GM12878 (cell line): Measurements from ENCODE around the gene TMPRSS9. TPM values are rescaled to one million over a fixed set of nuclear protein-coding genes. Genes with fewer than 3 reads are reported as not detected.

Source experiments
- ATAC-seq: fragments of 200-7000 bp; cut with Tn5 transposase; 3 replicates; pipeline ENCODE4 v1.9.1; 2020; ENCODE audit warnings: mild to moderate bottlenecking, moderate library complexity
- BruUV-seq: library from RNA; stranded (reverse); fragments of 400-500 nt; replicated peaks from 2 replicates; lab custom pipeline; 2021; lab: Mats Ljungman, UMichigan
- CTCF ChIA-PET: fragments of 300-600 bp; sonication (Branson Sonifier 250); formaldehyde crosslinking; extraction: SDS; loops from one replicate; lab custom pipeline; 2021; ENCODE audit warnings: inconsistent platforms; lab: Yijun Ruan, JAX
- POLR2A ChIA-PET: fragments of 350-600 bp; formaldehyde crosslinking; extraction: SDS; loops from one replicate; lab custom pipeline; 2021; ENCODE audit warnings: inconsistent platforms; lab: Charles Lee
- RAD21 ChIA-PET: fragments of 300-600 bp; sonication (Branson Sonifier 250); formaldehyde crosslinking; loops from one replicate; lab custom pipeline; 2023; ENCODE audit warnings: antibody characterized with exemption; ENCODE audit not compliant: unreplicated experiment; lab: Charles Lee
- SMC1A ChIA-PET: fragments of 300-600 bp; sonication (Branson Sonifier 250); formaldehyde crosslinking; loops from one replicate; lab custom pipeline; 2023; ENCODE audit not compliant: unreplicated experiment, uncharacterized antibody; lab: Charles Lee
- DNase-seq: peaks from one replicate; pipeline ENCODE4 v3.0.0-alpha.2; 2011; ENCODE audit warnings: low read depth, low spot score
- FAIRE-seq: peaks from 3 replicates; lab custom pipeline; 2011; peaks lifted over from hg19 to GRCh38; lab: Jason Lieb, UNC
- H2AFZ ChIP-seq: 2 replicates; pipeline ENCODE4 v1.6.0; 2011; ENCODE audit warnings: low read depth, low read length, control low read depth; ENCODE audit not compliant: control insufficient read depth
- H3K27ac ChIP-seq: 2 replicates; pipeline ENCODE4 v1.5.1; 2011; ENCODE audit warnings: control low read depth; ENCODE audit not compliant: control insufficient read depth, insufficient read depth
- H3K27me3 ChIP-seq, 2 experiments: replicated peaks in 1 of 2; 2 replicates each; pipeline versions ENCODE4 v1.6.0 to v1.6.1; 2011; ENCODE audit warnings: low read length in 1 of 2; ENCODE audit not compliant: control insufficient read depth in 2 of 2, insufficient read depth in 2 of 2
- H3K36me3 ChIP-seq, 2 experiments: 2 replicates each; pipeline ENCODE4 v1.5.1; 2011; ENCODE audit warnings: low read length in 1 of 2; ENCODE audit not compliant: control insufficient read depth in 2 of 2, insufficient read depth in 2 of 2
- H3K4me1 ChIP-seq: 2 replicates; pipeline ENCODE4 v1.6.1; 2011; ENCODE audit warnings: mild to moderate bottlenecking, low read length, moderate library complexity, mixed read lengths; ENCODE audit not compliant: control insufficient read depth, insufficient read depth
- H3K4me2 ChIP-seq: 2 replicates; pipeline ENCODE4 v1.6.0; 2011; ENCODE audit warnings: control low read depth; ENCODE audit not compliant: control insufficient read depth, insufficient read depth
- H3K4me3 ChIP-seq: fragments of 200-600 bp; sonication (generic); 2 replicates; pipeline ENCODE4 v1.5.1; 2016
- H3K79me2 ChIP-seq: 2 replicates; pipeline ENCODE4 v1.6.0; 2011; ENCODE audit warnings: low read length; ENCODE audit not compliant: control insufficient read depth, insufficient read depth
- H3K9ac ChIP-seq: 2 replicates; pipeline ENCODE4 v1.8.0; 2011; ENCODE audit warnings: low read length, control low read depth, mixed read lengths; ENCODE audit not compliant: control insufficient read depth, insufficient read depth
- H3K9me3 ChIP-seq: replicated peaks from 3 replicates; pipeline ENCODE4 v1.5.1; 2011; ENCODE audit warnings: mild to moderate bottlenecking, low read length; ENCODE audit not compliant: control insufficient read depth, insufficient read depth
- H4K20me1 ChIP-seq: 2 replicates; pipeline ENCODE4 v1.6.0; 2011; ENCODE audit not compliant: control insufficient read depth, insufficient read depth
- KAT2A ChIP-seq: conservative IDR thresholded peaks from 2 replicates; pipeline ENCODE4 v1.6.1; 2011; ENCODE audit warnings: low read depth, low read length; ENCODE audit not compliant: control insufficient read depth
- MTA3 ChIP-seq: IDR thresholded peaks from 2 replicates; pipeline ENCODE4 v1.6.1; 2012; ENCODE audit warnings: low read length, inconsistent platforms, borderline replicate concordance
- POLR2A ChIP-seq: IDR thresholded peaks from 2 replicates; pipeline ENCODE4 v1.6.1; 2011; ENCODE audit warnings: low read depth, mild to moderate bottlenecking, low read length
- POLR2AphosphoS2 ChIP-seq: IDR thresholded peaks from 2 replicates; pipeline ENCODE4 v1.6.1; 2011; ENCODE audit warnings: low read depth, mild to moderate bottlenecking, low read length, improper control_type of control experiment, moderate library complexity
- RAD51 ChIP-seq: fragments of 450-650 bp; IDR thresholded peaks from 2 replicates; pipeline ENCODE4 v1.6.1; 2016; ENCODE audit warnings: moderate library complexity, mild to moderate bottlenecking, inconsistent platforms
- STAT3 ChIP-seq: IDR thresholded peaks from 2 replicates; pipeline ENCODE4 v1.6.1; 2011; ENCODE audit warnings: low read depth, low read length, improper control_type of control experiment
- SUZ12 ChIP-seq: fragments of 200-600 bp; sonication (generic); IDR thresholded peaks from one replicate; pipeline ENCODE4 v1.6.1; 2018; ENCODE audit warnings: antibody characterized with exemption, mild to moderate bottlenecking; ENCODE audit not compliant: unreplicated experiment
- ZNF384 ChIP-seq: IDR thresholded peaks from 2 replicates; pipeline ENCODE4 v1.6.1; 2012; ENCODE audit warnings: low read depth, mild to moderate bottlenecking, low read length, improper control_type of control experiment, borderline replicate concordance
- WGBS: methylation state at CpG from one replicate; pipeline ENCODE4 v1.1.6; 2016; ENCODE audit warnings: low lambda C conversion rate; ENCODE audit not compliant: insufficient replicate concordance, insufficient coverage; ENCODE audit errors: missing lambda C conversion rate; 5-methylcytosine and 5-hydroxymethylcytosine counted together
- in situ Hi-C: fragments of 300-500 bp; cut with MboI; formaldehyde crosslinking; loops from 9 replicates; pipeline ENCODE4 v1.14.3; 2018; ENCODE audit warnings: mixed read lengths
- intact Hi-C: fragments of 100-400 bp; cut with micrococcal nuclease; formaldehyde crosslinking; loops from one replicate; pipeline ENCODE4 v1.14.2; 2022; ENCODE audit not compliant: unreplicated experiment
- polyA plus RNA-seq, 11 experiments: library from polyadenylated mRNA; depleted of rRNA in 4 of 11; unstranded in 6 of 11; stranded (reverse) in 5 of 11; fragments of >200 nt; fragmentation: Nextera tagmentation in 4 of 11; fragmentation: Illumina TruSeq in 1 of 11; extraction: Ambion mirVana in 4 of 11; extraction: Trizol in 1 of 11; gene quantifications; 1 replicate in 1 of 11; 2 replicates in 10 of 11; pipeline versions ENCODE4 v1.2.1 to v1.2.3, GENCODE V29; 2011 to 2016; ENCODE audit warnings: inconsistent platforms in 2 of 11, missing spikeins in 2 of 11, low read depth in 1 of 11
- total RNA-seq, 4 experiments: library from RNA; depleted of rRNA in 3 of 4; stranded (reverse); fragments of >200 nt in 3 of 4; fragmentation: Illumina TruSeq in 1 of 4; extraction: Trizol in 1 of 4; gene quantifications; 2 replicates each; pipeline versions ENCODE4 v1.2.1 to v1.2.3, GENCODE V29; 2013 to 2021
- TF ChIP-seq, protein P1 (sequence below): IDR thresholded peaks from 2 replicates; pipeline ENCODE4 v1.6.1; 2012; ENCODE audit warnings: improper control_type of control experiment, low read depth, low read length; ENCODE audit not compliant: insufficient replicate concordance
- TF ChIP-seq, protein P2 (sequence below): fragments of 450-650 bp; IDR thresholded peaks from 2 replicates; pipeline ENCODE4 v1.6.1; 2017; ENCODE audit warnings: mild to moderate bottlenecking, moderate library complexity
- TF ChIP-seq, protein P3 (sequence below): IDR thresholded peaks from 2 replicates; pipeline ENCODE4 v1.6.1; 2011; ENCODE audit warnings: mild to moderate bottlenecking, low read depth, low read length, moderate library complexity; ENCODE audit not compliant: insufficient replicate concordance

The TMPRSS9 gene
- total and polyA plus RNA-seq, 10 of the 15 experiments (the other 5 are each of a cell fraction or from before 2014, with no cell fraction given) = 0.24 TPM; not detected in 9

DNA sequence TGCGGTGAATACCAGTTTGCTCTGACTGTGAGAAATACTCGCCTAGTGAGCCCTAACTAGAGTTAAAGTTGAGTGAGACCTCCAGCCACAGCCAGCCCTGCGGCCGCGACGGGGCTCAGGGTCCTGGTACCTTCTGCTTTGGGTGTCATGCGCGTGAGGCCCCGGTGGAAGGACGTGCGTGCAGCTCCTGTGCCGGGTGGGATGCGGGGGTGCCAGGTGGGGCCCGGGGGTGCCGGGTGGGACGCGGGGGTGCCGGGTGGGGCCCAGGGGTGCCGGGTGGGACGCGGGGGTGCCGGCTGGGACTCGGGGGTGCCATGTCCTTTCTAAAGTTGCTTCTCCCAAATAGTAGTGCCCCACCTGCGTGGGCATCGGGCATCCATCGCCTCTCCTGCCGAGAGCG, 8.5 kb upstream of the TMPRSS9 start:
- H3K4me1 ChIP-seq = no peaks in the 10 kb centered on the region
- no peak overlapping the region for H3K4me3 ChIP-seq
- WGBS = 94% methylated on average over 18 of the region's 28 CpGs
- peaks cover 0 to 2% of the 10 kb centered on the region in 2 experiments; a peak in 1 of 4 replicates for H3K36me3 ChIP-seq
- in situ Hi-C loops = no loop called here
- H4K20me1 ChIP-seq = no peaks in the 10 kb centered on the region
- no peak overlapping the region for H3K4me2 ChIP-seq
- intact Hi-C loops = no loop called here
- no peaks in the 10 kb centered on the region for H3K27me3 ChIP-seq
- DNase-seq = no peak
- TF ChIP-seq STAT3 = no peak
- TF ChIP-seq, protein P1, sequence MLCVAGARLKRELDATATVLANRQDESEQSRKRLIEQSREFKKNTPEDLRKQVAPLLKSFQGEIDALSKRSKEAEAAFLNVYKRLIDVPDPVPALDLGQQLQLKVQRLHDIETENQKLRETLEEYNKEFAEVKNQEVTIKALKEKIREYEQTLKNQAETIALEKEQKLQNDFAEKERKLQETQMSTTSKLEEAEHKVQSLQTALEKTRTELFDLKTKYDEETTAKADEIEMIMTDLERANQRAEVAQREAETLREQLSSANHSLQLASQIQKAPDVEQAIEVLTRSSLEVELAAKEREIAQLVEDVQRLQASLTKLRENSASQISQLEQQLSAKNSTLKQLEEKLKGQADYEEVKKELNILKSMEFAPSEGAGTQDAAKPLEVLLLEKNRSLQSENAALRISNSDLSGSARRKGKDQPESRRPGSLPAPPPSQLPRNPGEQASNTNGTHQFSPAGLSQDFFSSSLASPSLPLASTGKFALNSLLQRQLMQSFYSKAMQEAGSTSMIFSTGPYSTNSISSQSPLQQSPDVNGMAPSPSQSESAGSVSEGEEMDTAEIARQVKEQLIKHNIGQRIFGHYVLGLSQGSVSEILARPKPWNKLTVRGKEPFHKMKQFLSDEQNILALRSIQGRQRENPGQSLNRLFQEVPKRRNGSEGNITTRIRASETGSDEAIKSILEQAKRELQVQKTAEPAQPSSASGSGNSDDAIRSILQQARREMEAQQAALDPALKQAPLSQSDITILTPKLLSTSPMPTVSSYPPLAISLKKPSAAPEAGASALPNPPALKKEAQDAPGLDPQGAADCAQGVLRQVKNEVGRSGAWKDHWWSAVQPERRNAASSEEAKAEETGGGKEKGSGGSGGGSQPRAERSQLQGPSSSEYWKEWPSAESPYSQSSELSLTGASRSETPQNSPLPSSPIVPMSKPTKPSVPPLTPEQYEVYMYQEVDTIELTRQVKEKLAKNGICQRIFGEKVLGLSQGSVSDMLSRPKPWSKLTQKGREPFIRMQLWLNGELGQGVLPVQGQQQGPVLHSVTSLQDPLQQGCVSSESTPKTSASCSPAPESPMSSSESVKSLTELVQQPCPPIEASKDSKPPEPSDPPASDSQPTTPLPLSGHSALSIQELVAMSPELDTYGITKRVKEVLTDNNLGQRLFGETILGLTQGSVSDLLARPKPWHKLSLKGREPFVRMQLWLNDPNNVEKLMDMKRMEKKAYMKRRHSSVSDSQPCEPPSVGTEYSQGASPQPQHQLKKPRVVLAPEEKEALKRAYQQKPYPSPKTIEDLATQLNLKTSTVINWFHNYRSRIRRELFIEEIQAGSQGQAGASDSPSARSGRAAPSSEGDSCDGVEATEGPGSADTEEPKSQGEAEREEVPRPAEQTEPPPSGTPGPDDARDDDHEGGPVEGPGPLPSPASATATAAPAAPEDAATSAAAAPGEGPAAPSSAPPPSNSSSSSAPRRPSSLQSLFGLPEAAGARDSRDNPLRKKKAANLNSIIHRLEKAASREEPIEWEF = no peak
- no peak for TF ChIP-seq ZNF384
- TF ChIP-seq RAD51 = no peak
- TF ChIP-seq POLR2A = no peak
- TF ChIP-seq MTA3 = no peak
- TF ChIP-seq, protein P2, sequence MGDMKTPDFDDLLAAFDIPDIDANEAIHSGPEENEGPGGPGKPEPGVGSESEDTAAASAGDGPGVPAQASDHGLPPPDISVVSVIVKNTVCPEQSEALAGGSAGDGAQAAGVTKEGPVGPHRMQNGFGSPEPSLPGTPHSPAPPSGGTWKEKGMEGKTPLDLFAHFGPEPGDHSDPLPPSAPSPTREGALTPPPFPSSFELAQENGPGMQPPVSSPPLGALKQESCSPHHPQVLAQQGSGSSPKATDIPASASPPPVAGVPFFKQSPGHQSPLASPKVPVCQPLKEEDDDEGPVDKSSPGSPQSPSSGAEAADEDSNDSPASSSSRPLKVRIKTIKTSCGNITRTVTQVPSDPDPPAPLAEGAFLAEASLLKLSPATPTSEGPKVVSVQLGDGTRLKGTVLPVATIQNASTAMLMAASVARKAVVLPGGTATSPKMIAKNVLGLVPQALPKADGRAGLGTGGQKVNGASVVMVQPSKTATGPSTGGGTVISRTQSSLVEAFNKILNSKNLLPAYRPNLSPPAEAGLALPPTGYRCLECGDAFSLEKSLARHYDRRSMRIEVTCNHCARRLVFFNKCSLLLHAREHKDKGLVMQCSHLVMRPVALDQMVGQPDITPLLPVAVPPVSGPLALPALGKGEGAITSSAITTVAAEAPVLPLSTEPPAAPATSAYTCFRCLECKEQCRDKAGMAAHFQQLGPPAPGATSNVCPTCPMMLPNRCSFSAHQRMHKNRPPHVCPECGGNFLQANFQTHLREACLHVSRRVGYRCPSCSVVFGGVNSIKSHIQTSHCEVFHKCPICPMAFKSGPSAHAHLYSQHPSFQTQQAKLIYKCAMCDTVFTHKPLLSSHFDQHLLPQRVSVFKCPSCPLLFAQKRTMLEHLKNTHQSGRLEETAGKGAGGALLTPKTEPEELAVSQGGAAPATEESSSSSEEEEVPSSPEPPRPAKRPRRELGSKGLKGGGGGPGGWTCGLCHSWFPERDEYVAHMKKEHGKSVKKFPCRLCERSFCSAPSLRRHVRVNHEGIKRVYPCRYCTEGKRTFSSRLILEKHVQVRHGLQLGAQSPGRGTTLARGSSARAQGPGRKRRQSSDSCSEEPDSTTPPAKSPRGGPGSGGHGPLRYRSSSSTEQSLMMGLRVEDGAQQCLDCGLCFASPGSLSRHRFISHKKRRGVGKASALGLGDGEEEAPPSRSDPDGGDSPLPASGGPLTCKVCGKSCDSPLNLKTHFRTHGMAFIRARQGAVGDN = no peak
- no peak for TF ChIP-seq KAT2A
- no peak for TF ChIP-seq SUZ12
- no peak for TF ChIP-seq POLR2AphosphoS2
- TF ChIP-seq, protein P3, sequence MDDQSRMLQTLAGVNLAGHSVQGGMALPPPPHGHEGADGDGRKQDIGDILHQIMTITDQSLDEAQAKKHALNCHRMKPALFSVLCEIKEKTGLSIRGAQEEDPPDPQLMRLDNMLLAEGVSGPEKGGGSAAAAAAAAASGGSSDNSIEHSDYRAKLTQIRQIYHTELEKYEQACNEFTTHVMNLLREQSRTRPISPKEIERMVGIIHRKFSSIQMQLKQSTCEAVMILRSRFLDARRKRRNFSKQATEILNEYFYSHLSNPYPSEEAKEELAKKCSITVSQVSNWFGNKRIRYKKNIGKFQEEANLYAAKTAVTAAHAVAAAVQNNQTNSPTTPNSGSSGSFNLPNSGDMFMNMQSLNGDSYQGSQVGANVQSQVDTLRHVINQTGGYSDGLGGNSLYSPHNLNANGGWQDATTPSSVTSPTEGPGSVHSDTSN = no peak
- no peaks in the 10 kb centered on the region for H3K79me2 ChIP-seq
- ChIA-PET RAD21 (no interaction called here), CTCF (no interaction called here), POLR2A (no interaction called here), SMC1A (no interaction called here)
- no peak overlapping the region for H3K9ac ChIP-seq
- H2AFZ ChIP-seq = no peak overlapping the region
- no peaks in the 10 kb centered on the region for H3K9me3 ChIP-seq
- ATAC-seq = no peak
- BruUV-seq = no TSS peak
- H3K27ac ChIP-seq = no peak overlapping the region
- no peak for FAIRE-seq
